Measurements from ENCODE around the gene METAP1.
"Not testable (repeated sequence)": the region's sequence is repeated elsewhere in the genome, so short reads cannot be mapped to it uniquely, and the experiment has no call there.

METAP1 gene

DNA sequence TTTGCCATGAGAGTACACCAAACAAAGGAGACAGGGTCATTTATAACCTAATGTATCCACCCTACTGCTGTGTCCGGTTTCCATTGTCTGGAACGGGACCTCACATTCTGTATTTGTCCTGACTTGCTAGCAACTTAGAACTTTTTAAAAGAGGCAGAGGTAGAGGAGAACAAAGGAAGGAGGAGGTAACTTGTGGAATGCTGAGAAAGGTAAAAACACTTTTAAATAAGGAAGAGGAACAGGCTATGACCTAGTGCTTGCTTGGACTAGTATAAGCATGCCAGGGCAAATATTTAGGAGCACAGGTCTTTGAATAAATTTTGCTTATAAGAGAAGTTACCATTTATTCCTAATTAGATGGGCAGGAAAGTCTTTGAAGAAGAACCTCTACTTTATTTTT is 96.3 kb downstream of the METAP1 start:
- DNase-seq (ENCODE audit: low read depth, low spot score) = not testable (repeated sequence)

DNA sequence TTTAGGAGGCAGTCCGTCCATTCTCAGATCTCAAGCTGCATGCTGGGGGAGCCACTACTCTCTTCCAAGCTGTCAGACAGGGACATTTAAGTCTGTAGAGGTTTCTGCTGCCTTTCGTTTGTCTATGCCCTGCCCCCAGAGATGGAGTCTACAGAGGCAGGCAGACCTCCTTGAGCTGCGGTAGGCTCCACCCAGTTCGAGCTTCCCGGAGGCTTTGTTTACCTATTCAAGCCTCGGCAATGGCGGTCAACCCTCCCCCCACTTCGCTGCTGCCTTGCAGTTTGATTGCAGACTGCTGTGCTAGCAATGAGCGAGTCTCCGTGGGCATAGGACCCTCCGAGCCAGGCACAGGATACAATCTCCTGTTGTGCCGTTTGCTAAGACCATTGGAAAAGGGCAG is 103.8 kb downstream of the METAP1 start:
- no peak for DNase-seq (ENCODE audit: low read depth, low spot score)

DNA sequence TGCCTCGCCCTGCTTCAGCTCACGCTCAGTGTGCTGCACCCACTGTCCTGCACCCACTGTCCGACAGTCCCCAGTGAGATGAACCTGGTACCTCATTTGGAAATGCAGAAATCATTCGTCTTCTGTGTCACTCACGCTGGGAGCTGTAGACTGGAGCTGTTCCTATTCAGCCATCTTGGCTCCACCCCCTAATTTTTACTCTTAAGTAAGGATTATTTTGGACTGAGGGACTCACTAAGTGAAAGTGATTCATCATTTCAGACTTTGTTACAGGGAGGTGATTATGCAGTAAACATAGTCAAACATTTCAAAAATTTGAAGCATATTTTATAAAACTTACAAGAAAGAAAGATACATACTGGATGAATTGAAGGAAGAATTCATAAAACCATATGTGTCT is 104.3 kb downstream of the METAP1 start:
- not testable (repeated sequence) for DNase-seq (ENCODE audit: low read depth, low spot score)

DNA sequence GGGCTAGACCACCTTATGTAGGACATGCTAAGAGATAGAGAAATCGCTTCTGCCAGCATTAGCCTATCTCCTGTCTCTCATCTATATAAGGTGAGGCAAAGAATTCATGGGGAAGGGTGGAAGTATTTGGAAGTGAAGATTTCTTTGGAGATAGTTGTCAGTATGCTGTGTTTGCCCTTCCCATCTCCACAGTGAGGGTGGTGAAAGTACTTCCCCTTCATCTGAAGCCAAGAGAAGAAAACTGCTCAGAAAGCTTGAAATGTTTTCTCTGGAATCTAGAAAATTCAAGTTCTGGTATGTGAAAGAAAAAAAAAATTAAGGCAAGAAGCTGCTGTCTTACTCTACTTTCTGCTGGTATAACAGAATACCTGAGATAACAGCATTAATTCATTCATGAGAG is 105.4 kb downstream of the METAP1 start:
- DNase-seq (ENCODE audit: low read depth, low spot score) = no peak

DNA sequence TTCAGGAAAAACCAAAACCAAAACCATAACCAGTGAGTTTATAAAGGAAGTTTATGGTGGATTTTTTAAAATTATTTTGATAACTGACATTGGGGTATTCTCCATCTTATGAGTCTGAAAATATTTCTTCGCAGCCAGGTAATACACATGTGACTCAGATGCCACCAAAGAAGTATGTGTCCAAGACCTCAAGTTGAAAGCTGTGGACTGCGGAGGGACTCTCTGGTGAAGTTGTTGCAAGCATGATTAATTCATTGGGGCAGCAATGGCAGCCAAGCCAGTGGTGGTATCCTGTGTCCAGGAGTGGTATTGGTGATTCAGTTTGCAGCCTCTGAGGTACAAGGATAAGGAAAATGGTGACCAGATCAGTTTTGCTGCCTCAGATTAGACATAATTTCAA is 107.1 kb downstream of the METAP1 start:
- no peak for DNase-seq (ENCODE audit: low read depth, low spot score)

DNA sequence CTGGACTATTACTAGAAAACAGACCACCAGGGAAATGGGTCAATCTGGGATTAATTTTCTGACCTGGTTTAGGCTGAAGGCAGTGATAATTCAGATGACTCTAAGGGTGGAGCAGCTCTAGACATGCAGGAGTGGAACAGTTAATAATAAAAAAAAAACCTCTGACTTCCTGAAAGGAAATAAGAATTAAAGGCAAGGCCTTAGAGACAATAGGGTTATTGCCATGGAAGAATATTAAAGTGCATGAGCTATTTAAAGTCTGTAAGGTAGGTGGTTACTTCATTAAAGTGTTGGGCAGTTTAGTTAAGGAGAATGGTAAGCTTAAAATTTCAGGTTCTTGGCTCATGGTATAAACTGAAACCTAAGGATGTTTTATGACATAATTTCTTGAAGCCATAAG is 107.6 kb downstream of the METAP1 start:
- DNase-seq (ENCODE audit: low read depth, low spot score) = no peak

DNA sequence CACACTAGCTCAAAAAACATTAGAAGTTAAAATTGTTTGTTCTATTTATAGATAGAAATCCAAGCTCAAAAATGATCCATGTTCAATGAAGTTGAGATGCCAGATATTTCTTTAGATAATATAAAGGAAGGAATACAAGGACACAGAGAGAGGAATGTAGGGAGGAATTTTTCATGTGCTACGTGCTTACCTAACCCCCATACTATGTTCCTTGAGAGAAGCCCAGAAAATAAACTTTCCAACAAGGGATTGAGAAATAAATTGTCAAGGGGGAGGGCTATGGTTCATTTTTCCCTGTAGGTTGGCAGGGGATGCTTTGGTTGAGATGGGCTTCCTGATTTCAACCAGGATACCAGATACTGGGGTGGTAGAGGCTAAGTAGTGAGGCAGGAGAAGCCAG is 108.6 kb downstream of the METAP1 start:
- DNase-seq (ENCODE audit: low read depth, low spot score) = no peak

DNA sequence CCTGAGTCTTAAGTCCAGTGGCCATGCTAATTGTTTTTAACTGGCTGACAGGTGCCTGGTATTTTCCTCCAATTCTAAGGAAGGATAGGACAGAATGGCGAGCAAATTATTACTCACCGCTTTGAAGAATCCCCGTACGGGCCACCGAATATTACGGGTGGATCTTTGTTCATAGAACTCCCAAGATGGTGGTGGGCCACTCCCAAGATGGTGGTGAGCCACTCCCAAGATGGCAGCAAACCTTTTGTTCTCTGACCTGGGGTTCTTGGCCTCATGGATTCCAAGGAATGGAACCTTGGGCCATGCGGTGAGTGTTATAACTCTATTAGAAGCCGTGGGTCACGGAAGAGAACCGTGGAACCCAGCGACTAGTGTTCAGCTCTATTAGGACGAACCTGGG is 113.8 kb downstream of the METAP1 start:
- DNase-seq (ENCODE audit: low read depth, low spot score) = not testable (repeated sequence)
